Measurements from ENCODE around the gene EMC8.
"Not testable (repeated sequence)": the region's sequence is repeated elsewhere in the genome, so short reads cannot be mapped to it uniquely, and the experiment has no call there.

EMC8 gene

DNA sequence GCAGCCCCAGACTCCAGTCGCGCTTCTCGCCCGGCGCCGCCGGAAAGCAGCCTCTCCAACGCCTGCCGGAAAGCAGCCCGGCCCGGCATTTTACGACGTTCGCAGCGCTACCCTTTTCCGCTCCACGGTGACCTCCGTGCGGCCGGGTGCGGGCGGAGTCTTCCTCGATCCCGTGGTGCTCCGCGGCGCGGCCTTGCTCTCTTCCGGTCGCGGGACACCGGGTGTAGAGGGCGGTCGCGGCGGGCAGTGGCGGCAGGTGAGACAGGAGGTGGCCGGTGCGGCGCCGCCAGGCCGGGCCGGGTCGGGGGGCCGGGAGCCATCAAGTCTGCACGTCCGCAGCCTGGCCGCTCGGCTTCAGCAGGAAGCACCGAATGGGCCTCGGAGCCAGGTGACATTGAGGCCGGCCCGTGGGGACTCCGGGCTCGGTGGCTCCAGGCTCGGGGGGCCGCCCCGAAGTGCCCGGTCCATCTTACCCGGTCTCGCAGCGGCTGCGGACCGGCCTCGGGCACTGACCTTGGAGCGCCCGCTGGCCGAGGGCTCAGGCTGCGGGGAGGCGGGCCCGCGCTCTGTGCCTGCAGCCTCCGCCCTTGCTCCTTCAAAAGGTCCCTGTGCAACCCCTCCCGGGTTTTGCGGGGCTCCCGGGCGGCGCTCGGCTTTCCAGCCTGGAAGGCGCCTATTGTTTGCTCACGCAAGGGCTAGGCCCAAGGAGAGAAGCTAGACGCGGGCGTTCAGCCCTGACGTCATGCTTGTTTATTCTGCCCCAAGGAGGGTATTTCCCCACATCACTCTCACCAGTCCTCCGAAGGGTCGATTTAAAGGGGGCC, at the start of gene EMC8, which contains the start of gene COX4I1:
Gene EMC8, minus strand, starts transcription at position 48 of the 824 bp plus-strand sequence. CDS start 249 bp downstream, outside the sequence.
Gene COX4I1, plus strand, starts transcription at position 199 of the 824 bp plus-strand sequence. CDS start 1,511 bp downstream, outside the sequence.
- peak; percentile 90 for DNase-seq (ENCODE audit: low spot score)

- no peak for DNase-seq (ENCODE audit: low spot score)
These were observed 49.6 kb upstream of the EMC8 start for GRCh38 chr16:85848986-85849385.

DNA sequence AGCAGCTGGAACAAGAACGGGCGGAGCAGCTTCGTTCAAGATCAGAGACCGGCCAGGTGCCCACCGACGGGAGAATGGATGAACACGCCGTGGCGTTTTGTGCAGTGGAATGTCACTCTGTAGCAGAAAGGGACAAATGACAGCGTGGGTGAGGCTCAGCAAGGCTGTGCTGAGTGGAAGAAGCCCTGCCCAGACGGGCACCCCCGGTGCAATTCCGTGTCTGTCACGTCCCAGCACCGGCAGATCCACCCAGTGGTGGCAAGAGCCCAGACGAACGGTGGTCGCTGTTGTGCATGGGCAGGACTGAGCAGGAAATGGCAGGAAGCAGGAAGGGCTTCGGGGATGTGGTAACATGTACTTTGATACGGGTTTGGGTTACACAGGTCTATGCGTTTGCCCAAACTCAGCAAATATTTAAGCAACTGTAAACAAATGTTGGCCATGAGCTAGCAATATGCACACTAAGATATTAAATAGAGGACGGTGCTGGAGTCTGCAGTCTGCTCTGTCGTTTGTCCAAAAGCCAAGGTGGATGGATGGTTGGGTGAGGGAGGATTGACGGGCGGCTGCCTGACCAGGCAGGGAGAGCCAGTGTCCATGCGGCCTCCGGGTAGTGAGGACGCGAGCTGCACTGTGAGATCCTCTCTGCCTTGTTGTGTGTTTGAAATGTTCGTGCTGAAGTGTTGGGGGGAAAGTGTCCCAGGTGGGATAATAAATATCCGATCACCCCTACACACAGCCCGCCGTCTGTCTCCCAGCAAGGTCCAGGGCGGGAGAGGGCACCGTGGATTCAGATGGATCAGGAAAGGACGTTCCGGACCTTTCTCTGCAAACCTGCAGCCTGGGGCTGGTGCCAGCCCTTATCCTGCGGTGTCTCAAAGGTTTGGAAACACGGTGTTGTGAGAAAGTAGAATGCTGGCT, 48.6 kb upstream of the EMC8 start:
- DNase-seq (ENCODE audit: low spot score): no peak

DNA sequence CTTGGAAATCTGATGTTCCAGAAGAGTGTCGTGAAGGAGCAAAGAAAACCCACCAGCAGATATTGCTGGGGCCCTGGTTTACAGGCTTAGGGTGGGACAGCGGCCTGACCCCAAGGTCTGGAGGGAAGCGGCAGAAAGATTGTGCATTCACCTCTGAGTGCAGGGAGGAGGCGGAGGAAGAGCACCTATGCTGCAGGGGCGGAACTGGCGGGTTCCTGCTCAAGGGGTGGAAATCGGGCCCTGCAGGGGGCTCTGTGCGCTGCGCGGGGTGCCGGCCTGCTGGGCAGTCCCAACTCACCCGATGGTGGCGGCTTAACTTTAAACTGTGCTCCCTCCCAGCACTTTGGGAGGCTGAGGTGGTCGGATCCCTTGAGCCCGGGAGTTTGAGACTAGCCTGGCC, 47.7 kb upstream of the EMC8 start:
- DNase-seq (ENCODE audit: low spot score): no peak

DNA sequence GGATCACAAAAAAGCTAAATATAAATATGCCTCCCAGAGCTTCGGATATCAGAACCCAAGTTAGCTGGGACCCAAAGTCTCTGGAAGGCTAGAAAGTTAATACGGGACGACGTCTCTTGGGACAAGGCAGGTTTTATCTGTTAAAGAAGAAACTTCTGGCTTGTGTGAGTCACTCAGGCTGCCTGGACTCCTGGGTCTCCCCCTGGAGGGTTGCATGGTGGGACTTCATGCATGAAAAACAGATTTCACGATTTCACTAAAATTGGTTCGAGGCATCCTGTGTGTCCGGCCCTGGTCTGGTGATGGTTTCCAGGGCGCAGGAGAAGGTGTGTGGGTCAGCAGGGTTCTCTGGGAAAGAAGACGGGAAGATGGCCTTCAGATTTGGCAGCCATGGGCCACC, 47.1 kb upstream of the EMC8 start:
- DNase-seq (ENCODE audit: low spot score): no peak

GRCh38 chr16:85845266-85845665, 45.9 kb upstream of the EMC8 start:
- no peak for DNase-seq (ENCODE audit: low spot score)

GRCh38 chr16:85844786-85845185, 45.4 kb upstream of the EMC8 start:
- no peak for DNase-seq (ENCODE audit: low spot score)

DNA sequence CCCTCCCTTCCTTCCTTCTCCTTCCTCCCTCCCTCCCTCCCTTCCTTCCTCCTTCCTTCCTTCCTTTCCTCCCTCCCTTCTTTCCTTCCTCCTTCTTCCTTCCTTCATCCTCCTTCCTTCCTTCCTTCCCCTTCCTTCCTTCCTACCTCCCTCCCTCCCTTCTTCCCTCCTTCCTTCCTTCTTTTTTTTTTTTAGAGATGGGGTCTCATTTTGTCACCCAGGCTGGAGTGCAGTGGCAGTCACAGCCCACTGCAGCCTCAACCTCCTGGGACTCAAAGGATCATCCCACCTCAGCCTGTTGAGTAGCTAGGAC, 44.8 kb upstream of the EMC8 start:
- no peak for DNase-seq (ENCODE audit: low spot score)

DNA sequence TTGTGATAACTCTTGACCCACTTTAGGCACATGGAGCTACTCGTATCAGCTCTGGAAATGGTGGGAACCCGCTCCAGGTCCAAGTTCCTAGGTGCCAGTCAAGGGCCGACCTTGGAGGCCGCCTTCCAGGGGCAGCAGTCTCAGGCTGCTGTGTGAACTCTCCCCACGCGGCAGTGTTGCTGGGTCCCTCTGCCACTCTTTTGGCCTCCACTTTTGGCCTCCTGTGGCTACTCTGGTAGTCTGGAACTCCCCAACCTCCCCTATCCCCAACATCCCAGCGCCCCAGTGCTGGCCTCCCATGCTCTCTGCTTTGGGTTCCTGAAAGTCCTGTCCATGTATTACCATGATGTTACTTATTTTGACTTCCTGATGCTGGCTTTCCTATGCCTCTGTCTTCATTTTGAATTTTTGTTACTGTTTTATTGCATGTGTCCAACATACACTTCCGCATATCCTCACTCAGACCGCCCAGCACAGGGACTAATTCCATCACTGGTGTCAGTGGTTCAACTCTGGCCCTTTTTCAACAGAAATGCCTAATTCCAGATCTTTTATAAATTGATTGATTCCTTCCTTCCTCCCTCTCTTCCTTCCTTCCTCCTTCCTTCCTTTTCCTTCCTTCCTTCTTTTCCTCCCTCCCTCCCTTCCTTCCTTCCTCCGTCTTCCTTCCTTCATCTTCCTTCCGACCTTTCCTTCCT, 44.3 kb upstream of the EMC8 start:
- DNase-seq (ENCODE audit: low spot score): no peak

DNA sequence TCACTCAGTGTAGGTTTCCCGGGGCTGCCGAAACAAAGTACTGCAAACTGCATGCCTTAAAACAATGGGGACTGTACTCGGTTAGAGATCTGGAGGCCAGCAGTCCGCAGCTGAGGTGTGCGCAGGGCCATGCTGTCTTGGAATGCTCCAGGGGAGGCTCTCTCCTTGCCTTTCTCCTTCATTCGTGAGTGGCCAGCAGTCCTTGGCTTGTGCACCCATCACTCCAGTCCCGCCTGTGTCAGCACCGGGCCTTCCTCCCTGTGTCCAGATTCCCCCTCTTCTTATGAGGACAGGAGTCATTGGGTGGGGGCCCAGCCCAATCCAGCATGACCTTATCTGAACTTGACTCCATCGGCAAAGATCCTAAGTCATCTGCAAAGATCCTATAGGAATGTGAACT, 43.5 kb upstream of the EMC8 start:
- no peak for DNase-seq (ENCODE audit: low spot score)

DNA sequence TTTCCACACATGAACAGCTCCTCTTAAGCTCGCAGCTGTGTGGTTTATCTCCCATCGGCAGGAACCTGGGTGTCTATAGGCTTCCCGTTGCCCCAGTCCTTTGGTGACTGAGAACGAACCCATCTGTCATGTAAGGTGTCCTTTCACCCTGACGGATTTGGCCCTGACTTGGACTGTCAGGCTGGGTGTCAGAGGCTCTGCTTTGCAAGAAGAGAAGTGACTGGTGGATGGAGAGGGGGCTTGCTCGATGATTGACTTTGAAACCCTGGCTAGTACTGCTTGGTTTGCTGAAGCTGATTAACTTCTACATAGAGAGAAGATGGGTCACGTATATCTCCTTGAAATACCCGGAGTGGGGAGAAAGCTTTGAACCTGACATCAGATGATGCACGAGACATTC, 43.1 kb upstream of the EMC8 start:
- DNase-seq (ENCODE audit: low spot score): no peak

GRCh38 chr16:85840801-85841200, 41.5 kb upstream of the EMC8 start:
- DNase-seq (ENCODE audit: low spot score): no peak

GRCh38 chr16:85840395-85840794, 41.1 kb upstream of the EMC8 start:
- DNase-seq (ENCODE audit: low spot score): no peak

GRCh38 chr16:85839681-85840240, 40.4 kb upstream of the EMC8 start:
- no peak for DNase-seq (ENCODE audit: low spot score)

GRCh38 chr16:85838876-85839585, 39.7 kb upstream of the EMC8 start:
- DNase-seq (ENCODE audit: low spot score): no peak

DNA sequence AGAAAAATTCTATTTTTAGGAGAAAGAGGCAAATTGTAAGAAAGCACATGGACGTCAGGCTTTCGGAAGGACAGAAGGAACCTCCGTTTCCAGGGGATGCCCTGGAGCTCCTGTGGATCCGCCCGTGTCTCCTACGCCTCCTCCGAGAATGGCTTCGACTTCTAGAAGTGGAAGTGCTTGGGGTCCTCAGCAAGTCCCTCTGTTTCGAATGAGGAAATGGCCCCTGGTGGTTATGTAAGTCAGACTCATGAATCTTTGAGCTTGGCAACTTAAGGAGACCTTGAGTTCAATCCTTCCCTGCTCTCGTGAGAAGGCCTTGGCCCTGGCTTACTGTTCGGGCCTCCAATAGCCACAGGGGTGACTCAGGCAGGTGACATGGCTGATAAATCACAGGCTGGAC, 39.0 kb upstream of the EMC8 start:
- DNase-seq (ENCODE audit: low spot score): no peak

DNA sequence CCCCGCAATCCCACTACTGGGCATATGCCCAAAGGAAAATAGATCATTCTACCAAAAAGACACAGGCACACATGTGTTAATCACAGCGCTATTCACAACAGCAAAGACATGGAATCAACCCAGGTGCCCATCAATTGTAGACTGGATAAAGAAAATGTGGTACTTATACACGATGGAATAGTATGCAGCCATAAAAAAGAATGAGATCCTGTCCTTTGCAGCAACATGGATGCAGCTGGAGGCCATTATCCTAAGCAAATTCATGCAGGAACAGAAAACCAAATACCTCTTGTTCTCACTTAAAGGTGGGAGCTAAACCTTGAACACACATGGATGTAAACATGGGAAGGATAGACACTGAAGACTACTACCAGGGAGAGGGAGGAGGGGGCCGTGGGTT, 38.3 kb upstream of the EMC8 start:
- DNase-seq (ENCODE audit: low spot score): not testable (repeated sequence)

GRCh38 chr16:85836706-85837582, 37.6 kb upstream of the EMC8 start:
- no peak for DNase-seq (ENCODE audit: low spot score)

GRCh38 chr16:85835956-85836705, 36.8 kb upstream of the EMC8 start:
- no peak for DNase-seq (ENCODE audit: low spot score)
